Stomach (tissue), 4 donors: ENCODE data around the gene MEGF9.

Source experiments
- EP300 ChIP-seq: sonication (generic); formaldehyde crosslinking; IDR thresholded peaks from one replicate; pipeline ENCODE4 v1.6.1; 2017; ENCODE audit warnings: antibody characterized with exemption
- POLR2A ChIP-seq, 4 donors: fragments of 450-650 bp; IDR thresholded peaks; one replicate each; pipeline ENCODE4 v1.6.1; 2016; ENCODE audit warnings: antibody characterized with exemption in 4 of 4, control low read depth in 2 of 4, mild to moderate bottlenecking in 1 of 4, moderate library complexity in 1 of 4
- POLR2AphosphoS5 ChIP-seq, 3 donors: sonication (generic); formaldehyde crosslinking; IDR thresholded peaks; one replicate each; pipeline ENCODE4 v1.6.1; 2016; ENCODE audit warnings: antibody characterized with exemption in 3 of 3
- TF ChIP-seq, protein P1 (sequence below), 7 experiments: fragments of 450-650 bp in 4 of 7; fragments of 200-600 bp in 3 of 7; sonication (generic) in 3 of 7; IDR thresholded peaks; one replicate each; pipeline ENCODE4 v1.5.1; 2016 to 2019; ENCODE audit warnings: antibody characterized with exemption in 7 of 7, control low read depth in 2 of 7, mild to moderate bottlenecking in 1 of 7

DNA sequence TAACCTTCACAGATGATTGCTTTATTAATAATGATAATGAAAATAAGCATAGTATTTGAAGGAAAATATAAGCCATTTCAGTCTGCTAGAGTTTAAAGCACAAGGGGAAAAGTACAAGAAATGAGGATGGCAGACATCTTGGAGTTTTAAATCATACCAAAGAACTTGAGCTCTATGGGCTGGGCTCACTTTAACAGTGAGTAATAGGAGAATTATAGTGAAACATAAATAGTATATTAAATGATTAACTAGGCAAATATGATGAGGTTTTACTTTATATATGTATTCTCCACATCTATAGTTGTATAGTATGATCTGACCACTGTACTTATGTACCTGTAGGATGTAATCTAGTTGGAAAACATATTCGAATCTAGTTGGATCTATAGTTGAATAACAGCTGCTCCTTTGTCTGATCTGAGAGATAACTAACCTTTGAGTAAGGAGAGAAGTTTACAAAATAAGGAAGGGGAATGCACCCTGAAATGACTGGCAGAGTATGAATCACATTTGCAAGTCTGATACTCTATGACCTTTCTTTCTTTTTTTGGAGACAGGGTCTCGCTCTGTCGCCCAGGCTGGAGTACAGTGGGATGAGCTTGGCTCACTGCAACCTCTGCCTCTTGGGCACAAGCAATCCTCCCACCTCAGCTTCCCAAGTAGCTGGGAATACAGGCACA, 17.6 kb downstream of the MEGF9 start:
- TF ChIP-seq EP300 (no peak), POLR2AphosphoS5 (IDR thresholded peaks at IDR 0.05) (no peak), POLR2A (IDR thresholded peaks at IDR 0.05) (no peak)
- TF ChIP-seq, protein P1, sequence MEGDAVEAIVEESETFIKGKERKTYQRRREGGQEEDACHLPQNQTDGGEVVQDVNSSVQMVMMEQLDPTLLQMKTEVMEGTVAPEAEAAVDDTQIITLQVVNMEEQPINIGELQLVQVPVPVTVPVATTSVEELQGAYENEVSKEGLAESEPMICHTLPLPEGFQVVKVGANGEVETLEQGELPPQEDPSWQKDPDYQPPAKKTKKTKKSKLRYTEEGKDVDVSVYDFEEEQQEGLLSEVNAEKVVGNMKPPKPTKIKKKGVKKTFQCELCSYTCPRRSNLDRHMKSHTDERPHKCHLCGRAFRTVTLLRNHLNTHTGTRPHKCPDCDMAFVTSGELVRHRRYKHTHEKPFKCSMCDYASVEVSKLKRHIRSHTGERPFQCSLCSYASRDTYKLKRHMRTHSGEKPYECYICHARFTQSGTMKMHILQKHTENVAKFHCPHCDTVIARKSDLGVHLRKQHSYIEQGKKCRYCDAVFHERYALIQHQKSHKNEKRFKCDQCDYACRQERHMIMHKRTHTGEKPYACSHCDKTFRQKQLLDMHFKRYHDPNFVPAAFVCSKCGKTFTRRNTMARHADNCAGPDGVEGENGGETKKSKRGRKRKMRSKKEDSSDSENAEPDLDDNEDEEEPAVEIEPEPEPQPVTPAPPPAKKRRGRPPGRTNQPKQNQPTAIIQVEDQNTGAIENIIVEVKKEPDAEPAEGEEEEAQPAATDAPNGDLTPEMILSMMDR (IDR thresholded peaks at IDR 0.05): no peak
